Measurements from ENCODE around the gene THSD4. TPM values are rescaled to one million over a fixed set of nuclear protein-coding genes. Genes with fewer than 3 reads are reported as not detected.

THSD4 gene
- polyA plus RNA-seq, 1 experiment, result 45.8 TPM

GRCh38 chr15:71228403-71228802 is 113.1 kb downstream of the THSD4 start:
- CTCF ChIA-PET, result no interaction called here

DNA sequence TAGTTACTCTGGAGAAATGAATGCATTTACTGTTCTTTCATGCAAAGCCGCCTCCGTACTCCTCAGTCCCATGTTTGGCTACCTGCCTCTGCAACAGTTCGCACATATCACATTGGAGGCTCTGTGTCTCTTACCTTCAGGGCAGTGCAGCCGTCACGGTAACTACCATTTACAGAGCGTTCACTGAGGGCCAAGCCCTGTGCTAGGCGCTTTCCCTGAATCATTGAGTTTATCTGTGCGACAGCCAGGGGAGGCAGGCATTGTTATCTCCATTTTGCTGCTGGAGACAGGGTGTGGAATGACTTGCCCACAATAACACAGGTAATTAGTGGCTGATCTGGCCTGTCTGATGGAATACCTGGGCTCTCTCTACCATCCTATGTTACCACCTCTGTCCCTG is 115.0 kb downstream of the THSD4 start:
- H3K9me3 ChIP-seq (ENCODE audit: control insufficient read depth, insufficient read depth, low read length), result no peaks in the 10 kb centered on the region
- H3K27ac ChIP-seq (ENCODE audit: low read depth, low read length), result no peak overlapping the region
- no peak for DNase-seq (ENCODE audit: low read depth, low spot score)
- TF ChIP-seq, protein P1, sequence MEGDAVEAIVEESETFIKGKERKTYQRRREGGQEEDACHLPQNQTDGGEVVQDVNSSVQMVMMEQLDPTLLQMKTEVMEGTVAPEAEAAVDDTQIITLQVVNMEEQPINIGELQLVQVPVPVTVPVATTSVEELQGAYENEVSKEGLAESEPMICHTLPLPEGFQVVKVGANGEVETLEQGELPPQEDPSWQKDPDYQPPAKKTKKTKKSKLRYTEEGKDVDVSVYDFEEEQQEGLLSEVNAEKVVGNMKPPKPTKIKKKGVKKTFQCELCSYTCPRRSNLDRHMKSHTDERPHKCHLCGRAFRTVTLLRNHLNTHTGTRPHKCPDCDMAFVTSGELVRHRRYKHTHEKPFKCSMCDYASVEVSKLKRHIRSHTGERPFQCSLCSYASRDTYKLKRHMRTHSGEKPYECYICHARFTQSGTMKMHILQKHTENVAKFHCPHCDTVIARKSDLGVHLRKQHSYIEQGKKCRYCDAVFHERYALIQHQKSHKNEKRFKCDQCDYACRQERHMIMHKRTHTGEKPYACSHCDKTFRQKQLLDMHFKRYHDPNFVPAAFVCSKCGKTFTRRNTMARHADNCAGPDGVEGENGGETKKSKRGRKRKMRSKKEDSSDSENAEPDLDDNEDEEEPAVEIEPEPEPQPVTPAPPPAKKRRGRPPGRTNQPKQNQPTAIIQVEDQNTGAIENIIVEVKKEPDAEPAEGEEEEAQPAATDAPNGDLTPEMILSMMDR (IDR thresholded peaks at IDR 0.05; ENCODE audit: low read depth, low read length), result no peak
- ChIA-PET CTCF (no interaction called here), POLR2A (no interaction called here)
- H3K27me3 ChIP-seq (ENCODE audit: control insufficient read depth, insufficient read depth, low read length), result no peaks in the 10 kb centered on the region
- H3K4me3 ChIP-seq (ENCODE audit: low read depth, low read length), result no peak overlapping the region

More at GRCh38 chr15:71228403-71228802, 113.1 kb downstream of the THSD4 start:
- H3K4me3 ChIP-seq (ENCODE audit: low read depth, low read length), result no peak overlapping the region
- no peaks in the 10 kb centered on the region; the same call in 1 of the 2 replicates for H3K9me3 ChIP-seq (ENCODE audit: control insufficient read depth, insufficient read depth, low read length)
- no peaks in the 10 kb centered on the region for H3K27me3 ChIP-seq (ENCODE audit: control insufficient read depth, insufficient read depth, low read length)
- POLR2A ChIA-PET, result interaction anchor here (1.5 kb wide), 1 partner anchor 11 kb away, joined by 10 read pairs; no protein-coding TSS in a partner anchor
- peak overlapping the region; percentile 50 for H3K27ac ChIP-seq (ENCODE audit: low read depth, low read length)
- peak; percentile 24 for DNase-seq (ENCODE audit: low read depth, low spot score)
- TF ChIP-seq, protein P1 (IDR thresholded peaks at IDR 0.05; ENCODE audit: low read depth, low read length), result no peak

GRCh38 chr15:71231758-71232157 is 116.5 kb downstream of the THSD4 start:
- CTCF ChIA-PET, result interaction anchor here (0.5 kb wide), 1 partner anchor 228 kb away, joined by 5 read pairs; no protein-coding TSS in a partner anchor
- no peaks in the 10 kb centered on the region for H3K27me3 ChIP-seq (ENCODE audit: control insufficient read depth, insufficient read depth, low read length)
- no peak overlapping the region for H3K4me3 ChIP-seq (ENCODE audit: low read depth, low read length)
- H3K27ac ChIP-seq (ENCODE audit: low read depth, low read length), result no peak overlapping the region
- H3K9me3 ChIP-seq (ENCODE audit: control insufficient read depth, insufficient read depth, low read length), result no peaks in the 10 kb centered on the region
- POLR2A ChIA-PET, result interaction anchor here (0.6 kb wide), 1 partner anchor 14 kb away, joined by 4 read pairs; no protein-coding TSS in a partner anchor
- TF ChIP-seq, protein P1 (IDR thresholded peaks at IDR 0.05; ENCODE audit: low read depth, low read length), result no peak
- no peak for DNase-seq (ENCODE audit: low read depth, low spot score)

GRCh38 chr15:71232411-71232810 is 117.1 kb downstream of the THSD4 start:
- no peaks in the 10 kb centered on the region for H3K9me3 ChIP-seq (ENCODE audit: control insufficient read depth, insufficient read depth, low read length)
- ChIA-PET CTCF (no interaction called here), POLR2A (no interaction called here)
- H3K4me3 ChIP-seq (ENCODE audit: low read depth, low read length), result no peak overlapping the region
- H3K27me3 ChIP-seq (ENCODE audit: control insufficient read depth, insufficient read depth, low read length), result no peaks in the 10 kb centered on the region
- H3K27ac ChIP-seq (ENCODE audit: low read depth, low read length), result no peak overlapping the region
- TF ChIP-seq, protein P1 (IDR thresholded peaks at IDR 0.05; ENCODE audit: low read depth, low read length), result no peak
- DNase-seq (ENCODE audit: low read depth, low spot score), result no peak

DNA sequence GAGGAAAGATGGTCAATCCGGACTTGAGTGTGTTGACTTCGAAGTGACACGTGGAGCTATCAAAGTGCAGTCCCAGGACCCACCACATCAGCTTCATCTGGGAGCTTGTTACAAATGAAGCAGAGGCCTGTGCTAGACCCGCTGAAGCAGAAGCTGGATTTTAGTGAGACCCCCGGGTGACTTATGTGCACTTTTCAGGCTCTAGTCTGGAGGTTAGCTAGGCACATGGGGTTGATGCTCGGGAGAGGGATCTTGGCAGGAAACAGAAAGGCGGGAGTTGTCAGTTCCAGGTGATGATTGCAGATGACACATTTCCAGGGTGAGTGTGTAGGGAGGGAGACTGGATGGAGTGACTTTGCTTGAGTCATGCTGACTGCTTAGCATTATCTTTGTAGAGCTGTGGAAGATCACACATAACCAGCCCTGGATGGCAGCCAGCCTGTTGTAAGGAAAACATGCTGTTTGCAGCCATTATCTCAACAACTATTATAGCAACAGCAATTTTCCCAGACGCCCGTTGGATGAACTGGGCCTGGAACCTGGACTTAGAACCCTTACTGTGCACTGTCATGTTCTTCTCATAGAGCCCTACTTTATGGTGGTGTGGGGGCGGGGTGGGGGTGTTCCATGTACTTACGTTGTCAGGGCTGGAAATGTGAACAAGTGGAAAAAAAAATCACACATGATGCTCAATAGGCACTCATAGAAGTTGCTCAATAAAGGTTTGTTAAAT is 122.4 kb downstream of the THSD4 start:
- Histone ChIP-seq H3K27ac (ENCODE audit: low read depth, low read length) (peak overlapping the region; percentile 22), H3K4me3 (ENCODE audit: low read depth, low read length) (no peak overlapping the region), H3K9me3 (ENCODE audit: control insufficient read depth, insufficient read depth, low read length) (no peaks in the 10 kb centered on the region), H3K27me3 (ENCODE audit: control insufficient read depth, insufficient read depth, low read length) (no peaks in the 10 kb centered on the region)
- ChIA-PET POLR2A (interaction anchor here (0.7 kb wide), 1 partner anchor 344 kb away, joined by 4 read pairs; no protein-coding TSS in a partner anchor), CTCF (no interaction called here)
- DNase-seq (ENCODE audit: low read depth, low spot score), result peak; percentile 51
- TF ChIP-seq, protein P1 (IDR thresholded peaks at IDR 0.05; ENCODE audit: low read depth, low read length), result no peak

Measured in AG04450 (cell line).